ENCODE results near the gene DMRTC2.

The DMRTC2 gene

DNA sequence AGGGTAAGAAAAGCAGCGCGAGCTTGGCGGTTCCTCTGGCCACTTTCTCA is at the start of gene DMRTC2:
Gene DMRTC2, plus strand, starts transcription at position 42 of the 50 bp plus-strand sequence. CDS start 2,387 bp downstream, outside the sequence.
- Histone ChIP-seq H3K27me3 (ENCODE audit: low read depth, low read length) (peaks cover 14% of the 10 kb centered on the region; the same call in 1 of the 2 replicates), H3K79me2 (ENCODE audit: low read length) (no peaks in the 10 kb centered on the region), H3K27ac (ENCODE audit: low read length) (no peak within 1 kb of the TSS), H3K9me3 (ENCODE audit: insufficient read depth, low read length) (no peaks in the 10 kb centered on the region), H2AFZ (ENCODE audit: low read depth, low read length) (no peak within 1 kb of the TSS), H3K4me2 (ENCODE audit: low read length) (no peak within 1 kb of the TSS), H3K4me1 (ENCODE audit: low read length) (no peaks in the 10 kb centered on the region), H3K4me3 (ENCODE audit: low read length) (no peak within 1 kb of the TSS), H3K36me3 (replicated peaks; ENCODE audit: low read depth, low read length) (no peaks in the 10 kb centered on the region), H4K20me1 (ENCODE audit: insufficient read depth, low read length) (no peaks in the 10 kb centered on the region), H3K9ac (ENCODE audit: low read length) (no peak within 1 kb of the TSS)
- TF ChIP-seq, protein P1, sequence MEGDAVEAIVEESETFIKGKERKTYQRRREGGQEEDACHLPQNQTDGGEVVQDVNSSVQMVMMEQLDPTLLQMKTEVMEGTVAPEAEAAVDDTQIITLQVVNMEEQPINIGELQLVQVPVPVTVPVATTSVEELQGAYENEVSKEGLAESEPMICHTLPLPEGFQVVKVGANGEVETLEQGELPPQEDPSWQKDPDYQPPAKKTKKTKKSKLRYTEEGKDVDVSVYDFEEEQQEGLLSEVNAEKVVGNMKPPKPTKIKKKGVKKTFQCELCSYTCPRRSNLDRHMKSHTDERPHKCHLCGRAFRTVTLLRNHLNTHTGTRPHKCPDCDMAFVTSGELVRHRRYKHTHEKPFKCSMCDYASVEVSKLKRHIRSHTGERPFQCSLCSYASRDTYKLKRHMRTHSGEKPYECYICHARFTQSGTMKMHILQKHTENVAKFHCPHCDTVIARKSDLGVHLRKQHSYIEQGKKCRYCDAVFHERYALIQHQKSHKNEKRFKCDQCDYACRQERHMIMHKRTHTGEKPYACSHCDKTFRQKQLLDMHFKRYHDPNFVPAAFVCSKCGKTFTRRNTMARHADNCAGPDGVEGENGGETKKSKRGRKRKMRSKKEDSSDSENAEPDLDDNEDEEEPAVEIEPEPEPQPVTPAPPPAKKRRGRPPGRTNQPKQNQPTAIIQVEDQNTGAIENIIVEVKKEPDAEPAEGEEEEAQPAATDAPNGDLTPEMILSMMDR (IDR thresholded peaks at IDR 0.05; ENCODE audit: low read depth, low read length): no peak
- TF ChIP-seq EZH2phosphoT487 (IDR thresholded peaks at IDR 0.05; ENCODE audit: low read depth): no peak

DNA sequence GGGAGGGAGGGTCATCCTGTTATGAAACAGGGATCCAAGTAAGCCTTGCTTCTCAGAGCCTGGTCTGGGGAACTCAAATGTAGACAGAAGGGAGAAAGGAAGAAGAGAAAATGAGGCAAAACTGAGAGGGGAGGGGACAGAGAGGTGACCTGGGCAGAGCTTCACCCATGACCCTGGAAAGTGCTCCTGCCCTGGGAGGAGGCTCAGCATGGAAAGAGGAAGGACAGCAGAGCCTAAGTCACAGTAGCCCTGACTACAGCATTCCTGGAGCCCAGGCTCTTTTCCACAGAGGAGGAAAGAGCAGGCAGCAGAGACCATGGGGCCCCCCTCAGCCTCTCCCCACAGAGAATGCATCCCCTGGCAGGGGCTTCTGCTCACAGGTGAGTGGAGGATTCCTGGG is 48.5 kb upstream of the DMRTC2 start, which contains the start of gene CEACAM3:
Gene CEACAM3, plus strand, starts transcription at position 226 of the 400 bp plus-strand sequence. Its CDS starts 91 bp downstream, at position 317.
- Histone ChIP-seq H3K9me3 (ENCODE audit: insufficient read depth, low read length) (no peaks in the 10 kb centered on the region), H3K36me3 (replicated peaks; ENCODE audit: low read depth, low read length) (no peaks in the 10 kb centered on the region), H3K27ac (ENCODE audit: low read length) (no peak within 1 kb of the TSS), H3K4me1 (ENCODE audit: low read length) (no peaks in the 10 kb centered on the region), H3K4me3 (ENCODE audit: low read length) (no peak within 1 kb of the TSS), H4K20me1 (ENCODE audit: insufficient read depth, low read length) (no peaks in the 10 kb centered on the region), H3K9ac (ENCODE audit: low read length) (no peak within 1 kb of the TSS), H3K4me2 (ENCODE audit: low read length) (no peak within 1 kb of the TSS), H3K79me2 (ENCODE audit: low read length) (no peaks in the 10 kb centered on the region), H2AFZ (ENCODE audit: low read depth, low read length) (no peak within 1 kb of the TSS), H3K27me3 (ENCODE audit: low read depth, low read length) (peaks cover 30% of the 10 kb centered on the region)
- TF ChIP-seq, protein P1 (IDR thresholded peaks at IDR 0.05; ENCODE audit: low read depth, low read length): no peak
- TF ChIP-seq EZH2phosphoT487 (IDR thresholded peaks at IDR 0.05; ENCODE audit: low read depth): no peak

DNA sequence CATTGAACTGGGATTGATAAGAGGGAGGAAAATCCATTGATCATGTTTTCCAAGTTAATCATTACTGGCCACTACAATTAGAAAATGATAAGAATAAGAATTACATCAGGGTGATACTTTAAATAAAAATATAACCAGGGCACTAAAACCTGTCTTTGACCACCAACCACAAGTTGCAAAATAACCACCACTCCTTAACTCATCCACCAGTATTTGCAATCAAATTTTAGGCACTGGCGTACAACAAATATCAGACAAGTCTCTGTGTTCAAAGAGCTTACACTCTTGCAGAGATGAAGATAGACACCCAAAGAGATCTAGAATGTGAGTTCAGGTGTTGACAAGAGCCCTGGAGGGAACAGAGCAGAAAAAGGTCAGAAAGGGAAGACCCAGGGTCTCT is 47.9 kb upstream of the DMRTC2 start:
- Histone ChIP-seq H3K4me2 (ENCODE audit: low read length) (no peak overlapping the region), H4K20me1 (ENCODE audit: insufficient read depth, low read length) (no peaks in the 10 kb centered on the region), H3K4me1 (ENCODE audit: low read length) (peaks cover 5% of the 10 kb centered on the region), H3K36me3 (replicated peaks; ENCODE audit: low read depth, low read length) (no peaks in the 10 kb centered on the region), H2AFZ (ENCODE audit: low read depth, low read length) (no peak overlapping the region), H3K27me3 (ENCODE audit: low read depth, low read length) (peaks cover 25% of the 10 kb centered on the region), H3K4me3 (ENCODE audit: low read length) (no peak overlapping the region), H3K27ac (ENCODE audit: low read length) (no peak overlapping the region), H3K9ac (ENCODE audit: low read length) (no peak overlapping the region), H3K9me3 (ENCODE audit: insufficient read depth, low read length) (no peaks in the 10 kb centered on the region), H3K79me2 (ENCODE audit: low read length) (no peaks in the 10 kb centered on the region)
- no peak for TF ChIP-seq EZH2phosphoT487 (IDR thresholded peaks at IDR 0.05; ENCODE audit: low read depth)
- TF ChIP-seq, protein P1 (IDR thresholded peaks at IDR 0.05; ENCODE audit: low read depth, low read length): no peak

DNA sequence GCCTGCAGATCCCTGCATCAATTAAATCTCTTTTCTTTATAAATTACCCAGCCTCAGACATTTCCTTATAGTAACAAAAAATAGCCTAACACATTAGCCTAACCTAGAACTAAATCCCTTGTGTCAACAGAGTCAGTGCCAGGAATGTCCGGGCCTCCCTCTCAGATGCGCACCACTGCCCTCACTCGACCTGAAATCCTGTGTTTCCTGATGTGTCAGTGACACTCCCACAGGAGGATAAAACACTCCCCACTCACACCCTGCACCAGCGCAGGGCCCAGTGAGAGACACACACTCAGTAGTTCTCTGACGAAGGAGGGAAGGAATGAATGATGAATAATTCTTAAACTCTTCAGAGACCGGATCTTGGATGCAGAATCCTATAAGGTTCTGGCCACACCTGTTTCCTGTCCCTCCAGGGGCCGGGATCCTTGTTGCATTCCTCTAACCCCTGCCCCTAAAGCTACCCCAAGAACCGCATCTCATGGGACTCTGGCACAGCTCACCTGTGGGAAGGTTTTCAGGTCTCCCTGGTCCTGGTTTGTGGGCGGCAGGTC is 45.3 kb upstream of the DMRTC2 start:
- no peaks in the 10 kb centered on the region for H3K36me3 ChIP-seq (replicated peaks; ENCODE audit: low read depth, low read length)
- TF ChIP-seq EZH2phosphoT487 (IDR thresholded peaks at IDR 0.05; ENCODE audit: low read depth): no peak
- H4K20me1 ChIP-seq (ENCODE audit: insufficient read depth, low read length): no peaks in the 10 kb centered on the region
- H2AFZ ChIP-seq (ENCODE audit: low read depth, low read length): no peak overlapping the region
- no peak overlapping the region for H3K4me3 ChIP-seq (ENCODE audit: low read length)
- peaks cover 13% of the 10 kb centered on the region for H3K27me3 ChIP-seq (ENCODE audit: low read depth, low read length)
- H3K4me2 ChIP-seq (ENCODE audit: low read length): no peak overlapping the region
- H3K4me1 ChIP-seq (ENCODE audit: low read length): peaks cover 12% of the 10 kb centered on the region
- H3K9ac ChIP-seq (ENCODE audit: low read length): no peak overlapping the region
- H3K9me3 ChIP-seq (ENCODE audit: insufficient read depth, low read length): no peaks in the 10 kb centered on the region
- no peak overlapping the region for H3K27ac ChIP-seq (ENCODE audit: low read length)
- H3K79me2 ChIP-seq (ENCODE audit: low read length): no peaks in the 10 kb centered on the region

DNA sequence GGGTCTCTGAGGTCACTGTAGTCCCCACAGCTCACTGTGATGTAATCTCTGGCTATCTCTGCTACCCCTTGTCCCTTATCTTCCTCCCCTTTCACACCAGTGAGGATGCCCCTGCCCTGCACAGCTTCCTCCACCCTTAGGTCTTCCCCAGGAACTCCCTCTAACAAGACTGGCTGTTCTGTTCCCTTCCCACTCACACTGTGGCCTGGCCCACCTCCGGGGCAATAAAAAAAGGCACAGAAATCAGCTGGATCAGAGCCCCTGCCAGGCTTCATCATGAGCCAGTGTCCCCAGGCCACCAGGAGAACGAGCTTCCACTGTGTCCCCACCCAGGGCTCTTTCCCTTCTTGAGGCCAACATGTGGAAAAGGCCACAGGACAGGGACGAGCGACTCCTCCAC is 43.8 kb upstream of the DMRTC2 start:
- Histone ChIP-seq H2AFZ (ENCODE audit: low read depth, low read length) (no peak overlapping the region), H3K36me3 (replicated peaks; ENCODE audit: low read depth, low read length) (no peaks in the 10 kb centered on the region), H3K27me3 (ENCODE audit: low read depth, low read length) (peaks cover 8% of the 10 kb centered on the region), H3K27ac (ENCODE audit: low read length) (no peak overlapping the region), H3K4me3 (ENCODE audit: low read length) (no peak overlapping the region), H3K4me1 (ENCODE audit: low read length) (peaks cover 13% of the 10 kb centered on the region), H4K20me1 (ENCODE audit: insufficient read depth, low read length) (no peaks in the 10 kb centered on the region), H3K4me2 (ENCODE audit: low read length) (no peak overlapping the region), H3K9ac (ENCODE audit: low read length) (no peak overlapping the region), H3K79me2 (ENCODE audit: low read length) (no peaks in the 10 kb centered on the region), H3K9me3 (ENCODE audit: insufficient read depth, low read length) (no peaks in the 10 kb centered on the region)
- no peak for TF ChIP-seq EZH2phosphoT487 (IDR thresholded peaks at IDR 0.05; ENCODE audit: low read depth)
- TF ChIP-seq, protein P1 (IDR thresholded peaks at IDR 0.05; ENCODE audit: low read depth, low read length): no peak
